ENCODE results near the gene BCR.
A peak's percentile ranks its signal among the peaks of the same experiment; 100 is the strongest.

Gene BCR

DNA sequence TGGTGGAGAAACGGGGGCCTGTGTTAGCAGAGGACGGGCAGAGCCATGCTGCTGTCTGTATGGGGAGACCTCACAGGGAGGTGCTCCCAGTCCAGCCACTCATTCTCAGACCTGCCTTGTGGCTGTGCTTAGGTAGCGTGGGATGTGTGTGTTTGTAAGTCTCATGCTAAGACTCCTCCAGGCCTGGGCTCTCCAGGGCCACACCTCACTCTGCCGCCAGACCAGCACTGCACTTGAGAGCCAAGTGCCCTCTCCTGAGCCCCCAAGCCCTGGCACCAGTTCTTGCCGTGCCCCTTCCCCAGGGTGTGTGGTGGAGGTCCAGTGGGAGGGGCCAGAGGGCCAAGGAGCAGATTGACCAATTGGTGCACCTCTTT lies 108.8 kb downstream of the BCR start:
- no peaks in the 10 kb centered on the region for H3K4me1 Mint-ChIP-seq (ENCODE audit: low read depth in 2 of 2)

GRCh38 chr22:23289851-23290724 lies 109.8 kb downstream of the BCR start:
- H3K27me3 Mint-ChIP-seq = no peaks in the 10 kb centered on the region
- peaks cover 57% of the 10 kb centered on the region for H3K36me3 Mint-ChIP-seq (ENCODE audit: insufficient read depth)
- H3K27ac Mint-ChIP-seq = peak overlapping the region in 1 of 2 donors; percentile 54
- H3K4me3 Mint-ChIP-seq = no peak overlapping the region
- ATAC-seq (replicated peaks) (peak; percentile 66), DNase-seq (peak; percentile 51 to 65 (median 54))
- no peaks in the 10 kb centered on the region for H3K9me3 Mint-ChIP-seq
- no peaks in the 10 kb centered on the region for H3K4me1 Mint-ChIP-seq (ENCODE audit: low read depth in 2 of 2)

More for the DNA sequence above, 108.8 kb downstream of the BCR start:
- peak overlapping the region in 1 of 2 donors; percentile 62 for H3K27ac Mint-ChIP-seq
- peaks cover 55% of the 10 kb centered on the region for H3K36me3 Mint-ChIP-seq (ENCODE audit: insufficient read depth)
- no peaks in the 10 kb centered on the region for H3K27me3 Mint-ChIP-seq
- DNase-seq (no peak), ATAC-seq (replicated peaks) (no peak)
- no peak overlapping the region for H3K4me3 Mint-ChIP-seq
- H3K9me3 Mint-ChIP-seq = no peaks in the 10 kb centered on the region

DNA sequence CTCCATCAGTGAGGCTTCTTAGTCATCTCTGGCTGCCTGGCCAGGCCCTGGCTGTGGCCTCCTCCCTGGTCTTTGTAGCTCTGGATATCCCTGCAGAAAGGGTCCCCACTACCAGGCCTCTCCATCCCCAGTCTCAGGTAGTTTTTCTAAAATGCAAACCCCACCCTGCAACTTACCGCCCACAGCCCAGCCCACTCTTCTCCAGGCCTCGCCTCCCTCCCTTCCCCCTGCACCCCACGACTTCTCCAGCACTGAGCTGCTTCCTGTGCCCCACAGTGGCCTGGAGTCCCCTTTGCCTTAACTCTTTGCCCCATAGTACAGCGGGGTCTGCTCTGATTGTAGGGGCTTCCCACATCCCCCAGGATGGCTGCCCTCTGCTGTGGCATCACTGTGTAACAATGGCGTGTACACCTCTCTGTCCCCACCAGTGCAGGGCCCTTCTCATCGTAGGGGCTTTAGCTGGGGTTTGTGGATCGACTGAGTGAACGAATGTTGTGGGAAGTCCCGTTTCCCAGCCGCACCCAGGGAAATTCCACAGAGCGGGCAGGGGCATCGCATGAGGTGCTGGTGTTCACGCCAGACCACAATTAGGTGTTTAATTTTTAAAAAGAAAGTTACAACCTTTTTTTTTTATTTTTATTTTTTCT lies 111.6 kb downstream of the BCR start:
- H3K27me3 Mint-ChIP-seq = no peaks in the 10 kb centered on the region
- no peaks in the 10 kb centered on the region for H3K9me3 Mint-ChIP-seq
- ATAC-seq (replicated peaks) = no peak
- no peak overlapping the region for H3K4me3 Mint-ChIP-seq
- no peaks in the 10 kb centered on the region for H3K4me1 Mint-ChIP-seq (ENCODE audit: low read depth in 2 of 2)
- no peak for DNase-seq
- H3K36me3 Mint-ChIP-seq (ENCODE audit: insufficient read depth) = peaks cover 55% of the 10 kb centered on the region
- H3K27ac Mint-ChIP-seq = no peak overlapping the region

- Mint-ChIP-seq H3K9me3 (no peaks in the 10 kb centered on the region), H3K27ac (peak overlapping the region in 1 of 2 donors; percentile 44), H3K4me1 (ENCODE audit: low read depth in 2 of 2) (no peaks in the 10 kb centered on the region), H3K27me3 (no peaks in the 10 kb centered on the region), H3K36me3 (ENCODE audit: insufficient read depth) (peaks cover 54% of the 10 kb centered on the region), H3K4me3 (no peak overlapping the region)
- no peak for DNase-seq
- no peak for ATAC-seq (replicated peaks)
These were observed 112.4 kb downstream of the BCR start for GRCh38 chr22:23292453-23293350.

- ATAC-seq (replicated peaks) (no peak), DNase-seq (no peak)
- H3K9me3 Mint-ChIP-seq = no peaks in the 10 kb centered on the region
- H3K4me1 Mint-ChIP-seq (ENCODE audit: low read depth in 2 of 2) = peaks cover 0 to 4% of the 10 kb centered on the region in 2 donors
- H3K36me3 Mint-ChIP-seq (ENCODE audit: insufficient read depth) = peaks cover 59% of the 10 kb centered on the region
- no peaks in the 10 kb centered on the region for H3K27me3 Mint-ChIP-seq
- no peak overlapping the region for H3K27ac Mint-ChIP-seq
- H3K4me3 Mint-ChIP-seq = no peak overlapping the region
These were observed 113.4 kb downstream of the BCR start for GRCh38 chr22:23293720-23294119.

GRCh38 chr22:23294221-23294620 lies 113.9 kb downstream of the BCR start:
- DNase-seq (no peak), ATAC-seq (replicated peaks) (no peak)
- Mint-ChIP-seq H3K9me3 (no peaks in the 10 kb centered on the region), H3K27ac (no peak overlapping the region), H3K36me3 (ENCODE audit: insufficient read depth) (peaks cover 63% of the 10 kb centered on the region), H3K27me3 (no peaks in the 10 kb centered on the region), H3K4me1 (ENCODE audit: low read depth in 2 of 2) (peaks cover 0 to 4% of the 10 kb centered on the region in 2 donors), H3K4me3 (no peak overlapping the region)

DNA sequence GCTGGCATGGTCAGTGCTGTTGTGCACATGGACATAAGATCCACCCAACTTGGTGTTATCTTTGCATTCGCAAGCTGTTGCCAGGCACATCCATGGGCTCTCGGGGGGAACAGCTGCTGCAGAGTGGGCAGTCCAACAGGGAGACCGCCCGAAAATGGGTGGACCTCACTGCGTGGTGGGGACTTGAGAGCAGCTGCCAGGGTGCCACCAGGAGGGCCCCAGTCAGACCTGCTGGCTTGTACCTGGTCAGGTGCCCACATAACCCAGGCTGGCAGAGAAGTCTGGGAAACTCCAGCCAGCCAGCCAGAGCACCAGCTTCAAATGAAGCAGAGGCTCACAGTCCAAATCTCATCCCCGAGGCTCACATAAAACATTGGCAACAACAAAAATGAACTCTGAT lies 120.2 kb downstream of the BCR start:
- no peak overlapping the region for H3K27ac Mint-ChIP-seq
- no peak overlapping the region for H3K4me3 Mint-ChIP-seq
- peaks cover 0 to 4% of the 10 kb centered on the region in 2 donors for H3K4me1 Mint-ChIP-seq (ENCODE audit: low read depth in 2 of 2)

GRCh38 chr22:23301591-23301990 lies 121.3 kb downstream of the BCR start:
- peaks cover 43% of the 10 kb centered on the region for H3K36me3 Mint-ChIP-seq (ENCODE audit: insufficient read depth)
- H3K4me1 Mint-ChIP-seq (ENCODE audit: low read depth in 2 of 2) = peaks cover 0 to 4% of the 10 kb centered on the region in 2 donors
- no peak overlapping the region for H3K27ac Mint-ChIP-seq
- H3K9me3 Mint-ChIP-seq = no peaks in the 10 kb centered on the region
- DNase-seq (no peak), ATAC-seq (replicated peaks) (no peak)
- no peaks in the 10 kb centered on the region for H3K27me3 Mint-ChIP-seq
- no peak overlapping the region for H3K4me3 Mint-ChIP-seq

More for the DNA sequence above, 120.2 kb downstream of the BCR start:
- no peaks in the 10 kb centered on the region for H3K9me3 Mint-ChIP-seq
- DNase-seq (no peak), ATAC-seq (replicated peaks) (no peak)
- no peaks in the 10 kb centered on the region for H3K27me3 Mint-ChIP-seq
- peaks cover 46% of the 10 kb centered on the region for H3K36me3 Mint-ChIP-seq (ENCODE audit: insufficient read depth)

DNA sequence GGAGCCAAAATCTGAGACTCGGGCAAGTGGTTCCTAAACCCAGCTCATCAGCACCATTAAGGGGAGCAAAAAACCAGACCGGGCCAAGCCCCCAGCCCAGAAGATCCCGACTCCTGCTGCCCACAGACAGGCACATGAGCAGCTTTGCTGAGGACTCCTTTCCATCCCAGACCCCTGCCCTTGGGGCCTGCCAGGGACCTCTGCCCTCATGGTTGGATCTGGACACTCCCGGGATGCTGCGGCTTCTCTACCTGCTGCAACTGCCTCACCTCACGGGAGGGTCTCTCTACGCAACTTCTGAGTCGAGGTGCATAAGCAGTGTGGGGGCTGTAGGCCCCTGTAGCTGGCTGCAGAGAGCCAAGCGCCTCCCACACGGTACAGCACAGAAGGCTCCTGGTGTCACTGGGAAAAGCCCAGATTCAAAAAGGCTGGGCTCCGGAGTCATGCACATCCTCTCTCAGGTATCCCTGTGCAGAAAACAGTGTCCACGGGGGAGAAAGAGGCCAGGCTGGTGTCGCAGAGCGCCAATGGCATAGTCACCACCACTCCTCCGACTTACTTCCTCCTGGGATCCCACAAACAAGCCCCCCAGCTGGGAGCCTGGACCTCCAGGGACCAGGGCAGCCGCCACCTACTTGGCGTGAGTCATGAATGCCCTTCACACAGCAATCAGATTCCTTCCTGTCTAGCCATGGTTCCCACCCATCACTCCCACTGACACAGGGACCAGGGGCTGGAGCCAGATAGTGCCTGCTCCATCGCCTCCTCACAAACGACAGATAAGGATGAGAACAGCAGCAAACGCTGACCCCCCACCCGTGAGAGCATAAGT lies 122.1 kb downstream of the BCR start:
- H3K4me1 Mint-ChIP-seq (ENCODE audit: low read depth in 2 of 2) = peaks cover 0 to 4% of the 10 kb centered on the region in 2 donors
- no peak overlapping the region for H3K4me3 Mint-ChIP-seq
- DNase-seq (no peak), ATAC-seq (replicated peaks) (no peak)
- no peaks in the 10 kb centered on the region for H3K9me3 Mint-ChIP-seq
- H3K27me3 Mint-ChIP-seq = no peaks in the 10 kb centered on the region
- peaks cover 37% of the 10 kb centered on the region for H3K36me3 Mint-ChIP-seq (ENCODE audit: insufficient read depth)
- no peak overlapping the region for H3K27ac Mint-ChIP-seq

DNA sequence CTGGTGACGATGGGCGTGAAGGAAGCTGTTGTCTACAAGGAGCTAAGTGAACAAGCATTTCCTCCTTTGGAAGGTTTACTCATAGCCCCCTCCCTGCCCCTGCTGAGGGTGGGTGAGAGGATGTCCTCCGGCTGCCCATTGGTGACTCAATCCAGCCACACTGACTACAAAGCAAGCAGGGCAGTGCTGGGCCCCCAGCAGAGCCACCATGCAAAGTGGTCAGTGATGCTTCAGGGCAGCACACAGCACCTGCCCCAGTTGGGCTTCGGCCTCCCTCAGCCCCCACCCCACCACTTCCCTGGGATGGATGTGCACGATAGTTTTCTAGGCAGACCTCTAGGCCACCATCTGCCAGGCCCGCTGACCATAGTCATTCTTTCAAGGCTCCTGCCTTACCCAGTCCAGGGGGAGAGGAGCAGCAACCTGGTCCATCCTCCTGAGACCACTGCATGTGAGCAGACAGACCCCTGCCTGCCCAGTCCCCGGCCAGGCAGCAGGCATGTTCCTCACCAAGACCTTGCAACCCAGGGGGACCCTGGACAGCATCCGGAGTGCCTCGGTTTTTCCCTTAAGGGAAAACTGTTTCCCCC lies 125.1 kb downstream of the BCR start:
- Mint-ChIP-seq H3K9me3 (no peaks in the 10 kb centered on the region), H3K27me3 (no peaks in the 10 kb centered on the region), H3K27ac (no peak overlapping the region), H3K4me3 (no peak overlapping the region), H3K4me1 (ENCODE audit: low read depth in 2 of 2) (no peaks in the 10 kb centered on the region), H3K36me3 (ENCODE audit: insufficient read depth) (peaks cover 25% of the 10 kb centered on the region)
- DNase-seq (no peak), ATAC-seq (replicated peaks) (no peak)

DNA sequence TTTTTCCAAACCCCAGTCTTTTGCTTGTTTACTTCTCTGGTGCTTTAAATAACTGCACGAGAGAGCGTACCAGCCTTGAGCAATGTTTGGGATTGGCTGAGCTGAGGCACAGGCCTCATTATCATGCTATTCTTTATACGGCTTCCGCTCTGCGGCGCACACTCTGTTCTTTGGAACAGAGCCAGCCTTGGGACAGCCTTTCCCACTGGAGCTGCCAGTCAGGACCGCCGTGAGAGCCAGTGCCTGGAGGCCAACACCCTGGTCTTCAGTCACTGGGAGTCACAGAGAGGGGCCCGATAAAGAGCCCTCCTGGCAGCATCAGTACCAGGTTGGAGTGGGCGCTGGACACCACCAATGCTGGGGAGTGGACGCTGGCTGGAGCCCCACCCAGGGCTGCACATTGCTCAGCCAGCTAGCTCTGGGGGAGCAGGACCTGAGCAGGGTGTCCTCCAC lies 125.6 kb downstream of the BCR start:
- ATAC-seq (replicated peaks) (no peak), DNase-seq (no peak)
- peak overlapping the region; percentile 49 to 58 for H3K27ac Mint-ChIP-seq
- H3K27me3 Mint-ChIP-seq = no peaks in the 10 kb centered on the region
- no peak overlapping the region for H3K4me3 Mint-ChIP-seq
- H3K36me3 Mint-ChIP-seq (ENCODE audit: insufficient read depth) = peaks cover 25% of the 10 kb centered on the region
- H3K9me3 Mint-ChIP-seq = no peaks in the 10 kb centered on the region
- no peaks in the 10 kb centered on the region for H3K4me1 Mint-ChIP-seq (ENCODE audit: low read depth in 2 of 2)

DNA sequence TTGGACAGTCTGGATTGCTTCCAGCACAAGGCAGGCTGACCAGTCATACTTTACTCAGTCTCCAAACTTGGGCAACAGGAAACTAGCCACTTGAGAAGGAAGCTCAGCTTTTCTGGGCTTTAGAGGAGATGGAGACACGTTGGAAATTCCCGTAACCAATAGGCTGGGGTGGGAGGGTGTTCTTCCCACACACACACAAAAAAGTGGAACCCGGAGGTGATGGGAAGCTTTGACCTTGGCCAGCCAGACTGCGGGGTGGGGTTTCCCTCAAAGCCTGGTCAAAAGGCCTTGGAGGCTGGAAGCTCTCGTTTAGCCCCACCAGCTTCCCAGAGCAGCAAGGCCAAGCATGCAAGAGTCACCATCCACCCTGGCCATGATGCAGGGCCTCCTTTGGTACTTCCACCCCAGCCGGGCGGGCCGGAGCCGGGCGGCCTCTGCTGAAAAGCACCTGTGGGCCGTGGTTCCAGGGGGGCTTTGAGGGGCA lies 126.2 kb downstream of the BCR start:
- DNase-seq (no peak), ATAC-seq (replicated peaks) (no peak)
- Mint-ChIP-seq H3K4me1 (ENCODE audit: low read depth in 2 of 2) (no peaks in the 10 kb centered on the region), H3K4me3 (no peak overlapping the region), H3K9me3 (no peaks in the 10 kb centered on the region), H3K27ac (peak overlapping the region; percentile 49 to 58), H3K36me3 (ENCODE audit: insufficient read depth) (peaks cover 21% of the 10 kb centered on the region), H3K27me3 (no peaks in the 10 kb centered on the region)
